K562 (cell line): Measurements from ENCODE around the gene SIAE. TPM values are rescaled to one million over a fixed set of nuclear protein-coding genes. Genes with fewer than 3 reads are reported as not detected.

Source experiments
- ADNP ChIP-seq: fragments of 200-800 bp; sonication (Bioruptor generic); IDR thresholded peaks from 2 replicates; pipeline ENCODE4 v1.6.1; 2016; ENCODE audit warnings: missing genetic modification characterization, missing compliant biosample characterization
- AFF1 ChIP-seq, 2 experiments: fragments of 450-650 bp; IDR thresholded peaks; 2 replicates each; pipeline ENCODE4 v1.6.1; 2018; ENCODE audit warnings: mild to moderate bottlenecking in 2 of 2, low read depth in 1 of 2; ENCODE audit not compliant: partially characterized antibody in 2 of 2
- CBX1 ChIP-seq: sonication (generic); IDR thresholded peaks from 2 replicates; pipeline ENCODE4 v1.6.1; 2016; ENCODE audit warnings: antibody characterized with exemption, low read depth, mild to moderate bottlenecking
- CHCHD3 ChIP-seq: fragments of 250-450 bp; sonication (Bioruptor Pico); IDR thresholded peaks from 2 replicates; pipeline ENCODE4 v2.1.2; 2022; ENCODE audit warnings: mild to moderate bottlenecking
- ETV6 ChIP-seq, 3 experiments: fragments of 150-350 bp in 1 of 3; sonication (generic) in 1 of 3; formaldehyde crosslinking in 1 of 3; IDR thresholded peaks; 2 replicates each; pipeline versions ENCODE4 v1.6.1 to v1.8.0; 2014 to 2022; ENCODE audit warnings: borderline replicate concordance in 2 of 3, low read depth in 2 of 3, antibody characterized with exemption in 1 of 3, low read length in 1 of 3, mild to moderate bottlenecking in 1 of 3, missing genetic modification reagents in 1 of 3
- FOXK2 ChIP-seq, 2 experiments: fragments of 450-650 bp; IDR thresholded peaks in 1 of 2; conservative IDR thresholded peaks in 1 of 2; 2 replicates each; pipeline ENCODE4 v1.6.1; 2016; ENCODE audit warnings: low read depth in 2 of 2, mild to moderate bottlenecking in 1 of 2
- GABPB1 ChIP-seq: sonication (generic); formaldehyde crosslinking; IDR thresholded peaks from 2 replicates; pipeline ENCODE4 v1.8.0; 2022; ENCODE audit warnings: mild to moderate bottlenecking, missing genetic modification reagents
- JUND ChIP-seq, 2 experiments: IDR thresholded peaks; 2 replicates in 1 of 2; 3 replicates in 1 of 2; pipeline ENCODE4 v1.6.1; 2011; ENCODE audit warnings: borderline replicate concordance in 2 of 2, low read depth in 2 of 2, low read length in 2 of 2, improper control_type of control experiment in 1 of 2, missing biosample characterization in 1 of 2, missing genetic modification characterization in 1 of 2, missing genetic modification reagents in 1 of 2
- NR2C1 ChIP-seq, 2 experiments: fragments of 450-650 bp; IDR thresholded peaks; 2 replicates each; pipeline ENCODE4 v1.6.1; 2017; ENCODE audit warnings: mild to moderate bottlenecking in 2 of 2, antibody characterized with exemption in 1 of 2, inconsistent platforms in 1 of 2, missing compliant biosample characterization in 1 of 2, missing genetic modification characterization in 1 of 2
- PHF21A ChIP-seq: fragments of 450-650 bp; IDR thresholded peaks from 2 replicates; pipeline ENCODE4 v1.6.1; 2017; ENCODE audit warnings: low read depth, borderline replicate concordance
- RBBP5 ChIP-seq: fragments of 200-600 bp; sonication (generic); IDR thresholded peaks from 2 replicates; pipeline ENCODE4 v1.6.1; 2012; ENCODE audit warnings: borderline replicate concordance, mild to moderate bottlenecking, low read length, control low read depth, inconsistent platforms; ENCODE audit not compliant: insufficient read depth, poor library complexity, severe bottlenecking
- SAFB2 ChIP-seq: fragments of 200-400 bp; formaldehyde crosslinking; IDR thresholded peaks from 2 replicates; pipeline ENCODE4 v1.6.1; 2018; ENCODE audit warnings: borderline replicate concordance, low read length, low read depth, moderate library complexity; ENCODE audit not compliant: severe bottlenecking
- SMARCC2 ChIP-seq: fragments of 450-650 bp; IDR thresholded peaks from 2 replicates; pipeline ENCODE4 v1.6.1; 2017; ENCODE audit warnings: antibody characterized with exemption, moderate library complexity, mild to moderate bottlenecking, low read depth
- SP2 ChIP-seq: IDR thresholded peaks from 2 replicates; pipeline ENCODE4 v1.6.1; 2011; ENCODE audit warnings: mild to moderate bottlenecking, low read depth, low read length, moderate library complexity; ENCODE audit not compliant: poor library complexity, severe bottlenecking; ENCODE audit errors: extremely low read depth
- ZEB2 ChIP-seq: fragments of 450-650 bp; IDR thresholded peaks from 2 replicates; pipeline ENCODE4 v1.6.1; 2016
- ZFPM2 ChIP-seq: fragments of 250-450 bp; sonication (Bioruptor Pico); IDR thresholded peaks from 2 replicates; pipeline ENCODE4 v1.5.1; 2022; ENCODE audit warnings: mild to moderate bottlenecking
- ZNF217 ChIP-seq: sonication (generic); formaldehyde crosslinking; IDR thresholded peaks from 2 replicates; pipeline ENCODE4 v1.8.0; 2022; ENCODE audit warnings: mild to moderate bottlenecking, missing genetic modification reagents
- ZNF408 ChIP-seq: fragments of 250-450 bp; sonication (Bioruptor Pico); IDR thresholded peaks from 2 replicates; pipeline ENCODE4 v1.4.0; 2020; ENCODE audit warnings: low read depth, mild to moderate bottlenecking, moderate library complexity
- ZNF740 ChIP-seq, 3 experiments: fragments of 200-800 bp in 1 of 3; sonication (Bioruptor generic) in 1 of 3; sonication (generic) in 1 of 3; formaldehyde crosslinking in 1 of 3; IDR thresholded peaks; 2 replicates each; pipeline versions ENCODE4 v1.6.1 to v1.8.0; 2016 to 2022; ENCODE audit warnings: mild to moderate bottlenecking in 2 of 3, missing compliant biosample characterization in 2 of 3, missing genetic modification characterization in 2 of 3, missing genetic modification reagents in 1 of 3
- polyA plus RNA-seq, 8 experiments: library from polyadenylated mRNA; depleted of rRNA in 4 of 8; stranded (reverse) in 5 of 8; unstranded in 3 of 8; fragments of >200 nt; fragmentation: Nextera tagmentation in 2 of 8; fragmentation: Illumina TruSeq in 1 of 8; extraction: Ambion mirVana in 2 of 8; extraction: Trizol in 1 of 8; gene quantifications; 2 replicates each; pipeline versions ENCODE4 v1.2.1 to v1.2.3, GENCODE V29; 2011 to 2014; ENCODE audit warnings: inconsistent platforms in 1 of 8, missing spikeins in 1 of 8
- total RNA-seq, 7 experiments: library from RNA; depleted of rRNA in 6 of 7; stranded (reverse); fragments of >200 nt in 6 of 7; fragmentation: Illumina TruSeq in 2 of 7; extraction: Trizol in 2 of 7; gene quantifications; 2 replicates each; pipeline versions ENCODE4 v1.2.1 to v1.2.3, GENCODE V29; 2011 to 2021; ENCODE audit warnings: low replicate concordance in 1 of 7

SIAE gene
- total and polyA plus RNA-seq, 9 of the 15 experiments (the other 6 are each of a cell fraction or from before 2014, with no cell fraction given): 0.89 to 9.6 (median 3.7) TPM

GRCh38 chr11:124622531-124623451 lies 50.7 kb downstream of the SIAE start, which contains the start of gene TBRG1 (continued):
- TF ChIP-seq AFF1 (IDR thresholded peaks at IDR 0.05; ENCODE audit: low read depth in 1 of 2, partially characterized antibody in 2 of 2): peak in 1 of 2 experiments; percentile 48
- TF ChIP-seq GABPB1: peak; percentile 91
- peak; percentile 93 for TF ChIP-seq RBBP5
- TF ChIP-seq NR2C1 (IDR thresholded peaks at IDR 0.05): peak; percentile 89
- TF ChIP-seq NR2C1 (tag; IDR thresholded peaks at IDR 0.05): peak; percentile 91
- TF ChIP-seq JUND (IDR thresholded peaks at IDR 0.05; ENCODE audit: borderline replicate concordance, low read depth, low read length): peak; percentile 12; the same call in 1 of the 2 replicates
- no peak; the same call in 2 of the 3 replicates for TF ChIP-seq JUND (tag; IDR thresholded peaks at IDR 0.05; ENCODE audit: borderline replicate concordance, low read depth, low read length)
- TF ChIP-seq ZNF408 (CRISPR knock-in tag): no peak
- no peak for TF ChIP-seq ZFPM2 (CRISPR knock-in tag)
- peak; percentile 76; the same call in 1 of the 2 replicates for TF ChIP-seq CBX1
- no peak for TF ChIP-seq SMARCC2
- peak; percentile 94 to 98 for TF ChIP-seq ETV6 (IDR thresholded peaks at IDR 0.05; ENCODE audit: borderline replicate concordance in 1 of 2, low read depth in 2 of 2, low read length in 1 of 2)
- TF ChIP-seq ETV6 (CRISPR knock-in tag; IDR thresholded peaks at IDR 0.05; ENCODE audit: borderline replicate concordance): no peak
- TF ChIP-seq PHF21A: peak; percentile 93
- no peak for TF ChIP-seq ZNF740 (CRISPR knock-in tag; IDR thresholded peaks at IDR 0.05)
- TF ChIP-seq ZNF740 (tag; IDR thresholded peaks at IDR 0.05): no peak
- no peak for TF ChIP-seq ADNP (tag)
- no peak for TF ChIP-seq SP2
- TF ChIP-seq ZEB2: no peak
- TF ChIP-seq FOXK2 (conservative IDR thresholded peaks at IDR 0.05 in 1 of 2, IDR thresholded peaks at IDR 0.05 in 1 of 2; ENCODE audit: low read depth in 2 of 2): peak in 1 of 2 experiments; percentile 70; a peak in 3 of 4 replicates
- 0 out of 2 replicates have a peak, but pooled peaks have one; percentile 19 for TF ChIP-seq CHCHD3
- no peak for TF ChIP-seq ZNF217
- TF ChIP-seq SAFB2: no peak
